Right renal pelvis (tissue), 4 donors: ENCODE data around the gene ZNF200. TPM values are rescaled to one million over a fixed set of nuclear protein-coding genes. Genes with fewer than 3 reads are reported as not detected.
"Not testable (repeated sequence)": the region's sequence is repeated elsewhere in the genome, so short reads cannot be mapped to it uniquely, and the experiment has no call there.

Source experiments
- DNase-seq, 4 donors: peaks; one replicate each; pipeline ENCODE4 v3.0.0-alpha.2; 2013; ENCODE audit warnings: low read depth in 4 of 4, low spot score in 3 of 4, missing footprints in 1 of 4
- polyA plus RNA-seq, 4 donors: library from polyadenylated mRNA; unstranded; fragments of 120-200 nt; gene quantifications; one replicate each; pipeline ENCODE4 v1.2.1, GENCODE V29; 2013; ENCODE audit not compliant: insufficient read length in 4 of 4

ZNF200 gene, protein sequence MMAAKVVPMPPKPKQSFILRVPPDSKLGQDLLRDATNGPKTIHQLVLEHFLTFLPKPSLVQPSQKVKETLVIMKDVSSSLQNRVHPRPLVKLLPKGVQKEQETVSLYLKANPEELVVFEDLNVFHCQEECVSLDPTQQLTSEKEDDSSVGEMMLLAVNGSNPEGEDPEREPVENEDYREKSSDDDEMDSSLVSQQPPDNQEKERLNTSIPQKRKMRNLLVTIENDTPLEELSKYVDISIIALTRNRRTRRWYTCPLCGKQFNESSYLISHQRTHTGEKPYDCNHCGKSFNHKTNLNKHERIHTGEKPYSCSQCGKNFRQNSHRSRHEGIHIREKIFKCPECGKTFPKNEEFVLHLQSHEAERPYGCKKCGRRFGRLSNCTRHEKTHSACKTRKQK
- polyA plus RNA-seq: 10 to 100 TPM; 13.3 to 16.9 (median 14.8) TPM

DNA sequence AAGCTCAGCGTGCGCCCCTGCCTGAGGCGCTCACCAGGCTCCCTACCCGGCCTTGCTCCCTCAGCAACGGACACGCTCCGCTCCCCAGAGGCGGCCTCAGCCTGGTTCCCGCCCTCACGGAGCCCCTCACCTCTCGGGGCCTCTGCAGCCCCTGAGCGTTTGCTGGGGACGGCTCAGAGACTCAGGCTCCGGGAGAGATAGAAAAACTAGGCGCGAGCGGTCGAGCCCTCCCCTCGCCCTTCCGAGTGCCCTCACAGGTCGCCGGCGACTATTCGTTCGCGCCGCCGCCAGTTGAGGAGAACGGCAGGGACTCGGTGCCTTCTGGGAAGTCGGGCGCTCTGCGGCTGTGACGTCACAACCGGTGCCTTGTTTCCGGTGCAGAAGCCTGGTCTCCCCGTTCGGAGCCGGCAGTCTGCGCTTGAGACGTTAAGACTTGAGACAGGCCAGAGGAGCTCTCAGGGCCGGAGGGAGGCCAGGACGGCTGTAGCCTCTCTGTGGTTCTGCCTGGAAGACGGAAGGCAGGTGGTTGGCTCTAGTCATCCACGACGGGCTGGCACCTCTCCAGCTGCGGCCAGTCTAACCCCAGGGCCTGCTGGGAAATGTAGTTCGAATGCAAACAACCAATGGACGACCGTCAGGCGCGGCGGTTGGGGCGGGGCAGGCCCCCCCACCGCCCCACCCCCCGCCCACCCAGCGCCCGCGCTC is at the start of gene ZNF200:
ZNF200 (minus strand) TSS at position 302 of the 705 bp plus-strand sequence. CDS start 1,403 bp downstream, outside the sequence.
- DNase-seq: peak; percentile 89 to 97 (median 92)

DNA sequence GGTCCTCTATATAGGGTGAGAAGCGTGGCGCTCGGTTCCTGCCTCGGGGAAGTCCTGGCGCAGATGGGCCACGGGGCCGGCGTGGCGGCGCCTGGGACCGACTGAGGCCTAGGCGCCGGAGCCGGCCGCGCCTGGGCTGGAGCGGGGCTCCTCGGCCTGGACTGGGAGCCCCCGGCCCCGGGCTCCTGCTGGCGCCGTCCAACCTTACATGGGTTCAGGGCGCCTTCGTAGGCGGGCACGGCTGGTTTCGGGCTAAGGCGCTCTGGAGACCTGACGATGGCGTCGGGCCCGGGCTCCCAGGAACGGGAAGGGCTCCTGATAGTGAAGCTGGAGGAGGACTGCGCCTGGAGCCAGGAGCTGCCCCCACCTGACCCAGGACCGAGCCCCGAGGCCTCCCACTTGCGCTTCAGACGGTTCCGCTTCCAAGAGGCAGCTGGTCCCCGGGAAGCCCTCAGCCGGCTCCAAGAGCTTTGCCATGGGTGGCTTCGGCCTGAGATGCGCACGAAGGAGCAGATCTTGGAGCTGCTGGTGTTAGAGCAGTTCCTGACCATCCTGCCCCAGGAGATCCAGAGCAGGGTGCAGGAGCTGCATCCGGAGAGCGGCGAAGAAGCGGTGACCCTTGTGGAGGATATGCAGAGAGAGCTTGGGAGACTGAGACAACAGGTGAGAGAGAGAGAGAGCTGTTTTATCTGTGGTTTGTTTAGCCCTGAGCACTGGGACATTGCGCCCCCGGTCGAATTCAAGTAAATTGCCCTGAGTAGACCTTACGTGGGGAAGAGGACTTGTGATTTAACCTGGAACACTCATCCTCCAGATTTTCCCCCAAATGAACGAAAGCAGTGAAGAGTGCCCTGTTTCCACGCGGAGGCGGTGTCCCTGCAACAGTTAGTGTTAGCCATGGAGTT is 48.8 kb upstream of the ZNF200 start:
- DNase-seq: no peak

DNA sequence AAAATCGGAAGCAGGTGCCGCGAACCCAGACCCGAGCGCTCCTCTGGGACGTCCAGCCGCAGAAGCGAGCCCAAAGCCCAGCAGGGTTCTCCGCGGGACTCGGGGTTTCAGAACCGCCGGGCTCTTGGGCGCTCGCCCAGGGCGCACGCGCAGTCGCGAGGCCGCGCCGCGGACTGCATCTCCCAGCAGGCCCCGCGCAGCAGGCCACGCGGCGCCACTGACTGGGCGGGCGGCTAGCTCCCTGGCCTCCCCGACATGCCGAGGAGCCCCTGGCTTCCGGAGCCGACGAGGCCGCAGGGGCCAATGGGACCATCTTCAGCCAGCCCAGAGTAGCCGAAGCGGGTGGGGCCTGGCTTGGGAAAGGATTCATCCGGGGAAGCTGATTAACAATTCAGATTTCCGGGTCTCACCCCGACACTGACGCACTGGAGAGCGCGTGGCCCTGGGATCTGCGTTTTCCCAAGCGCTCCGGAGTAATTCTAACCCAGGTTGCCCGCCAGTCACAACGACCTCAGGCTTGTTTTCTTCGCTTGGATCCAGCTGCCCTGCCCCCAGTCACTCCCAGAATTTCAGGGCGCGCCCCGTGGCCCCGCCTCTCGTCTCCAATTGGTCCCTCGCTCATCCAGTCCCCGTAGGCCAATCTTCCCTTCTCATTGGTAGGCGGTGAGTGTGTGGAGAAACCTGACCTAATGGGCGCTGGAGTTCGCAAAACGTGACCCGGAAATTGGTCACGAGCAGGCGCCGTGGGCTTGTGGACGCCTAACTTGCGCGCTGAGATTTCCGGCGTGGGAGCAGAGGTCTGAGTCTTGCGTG is 48.0 kb upstream of the ZNF200 start, which contains the start of gene ZNF263:
ZNF263 (plus strand) TSS at position 762 of the 813 bp plus-strand sequence. CDS start 328 bp downstream, outside the sequence.
- DNase-seq: peak; percentile 91 to 96 (median 96)

DNA sequence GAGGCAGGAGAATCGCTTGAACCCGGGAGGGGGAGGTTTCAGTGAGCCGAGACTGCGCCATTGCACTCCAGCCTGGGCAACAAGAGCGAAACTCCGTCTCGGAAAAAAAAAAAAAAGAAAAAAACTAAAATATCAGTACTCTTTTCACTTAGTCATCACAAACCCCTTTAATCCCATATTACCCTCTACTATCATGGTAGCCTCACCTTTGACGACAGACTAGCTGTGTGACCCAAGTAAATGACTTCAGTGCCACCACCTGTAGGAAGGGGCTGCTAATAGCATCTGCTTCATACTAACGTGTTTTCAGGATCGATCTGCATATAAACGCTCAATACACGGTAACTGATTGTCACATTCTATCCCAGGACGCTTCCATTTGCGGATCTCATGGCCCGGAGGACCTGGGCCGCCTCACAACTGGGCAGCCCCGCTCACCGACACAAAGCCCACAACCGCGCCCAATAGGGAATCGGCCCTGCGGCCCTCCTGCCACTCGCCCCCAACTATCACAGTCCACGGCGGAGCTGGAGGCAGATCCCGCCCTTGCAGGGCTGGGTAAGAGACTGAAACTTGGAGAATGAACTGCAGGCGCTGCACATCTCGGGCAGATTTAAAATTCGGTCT is 47.3 kb upstream of the ZNF200 start:
- DNase-seq: no peak

DNA sequence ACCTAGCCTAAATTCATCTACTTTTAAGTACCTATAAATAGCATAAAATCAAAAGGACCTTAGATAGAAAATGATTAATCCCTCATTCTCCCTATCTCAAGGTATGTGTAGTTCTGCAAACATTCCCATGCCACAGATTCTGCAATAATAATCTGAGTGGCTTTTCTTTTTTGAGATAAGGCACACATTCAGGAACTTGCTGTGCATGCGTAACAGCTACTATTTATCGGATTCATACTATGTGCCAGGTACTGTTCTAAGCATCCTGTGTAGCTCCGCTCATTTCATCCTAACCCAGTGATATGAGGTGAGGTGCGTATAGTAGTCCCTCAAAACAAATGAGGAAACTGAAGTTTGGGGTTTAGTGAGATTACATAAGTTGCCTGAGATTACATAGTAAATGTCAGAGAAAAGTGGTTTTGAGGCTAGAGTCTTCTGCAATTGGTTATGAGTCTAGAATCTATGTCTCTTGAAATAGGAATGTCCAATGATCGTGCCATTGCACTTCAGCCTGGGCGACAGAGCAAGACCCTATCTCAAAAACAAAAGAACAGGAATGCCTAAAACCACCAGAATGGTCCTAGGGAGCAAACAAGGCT is 46.4 kb upstream of the ZNF200 start:
- DNase-seq: no peak

DNA sequence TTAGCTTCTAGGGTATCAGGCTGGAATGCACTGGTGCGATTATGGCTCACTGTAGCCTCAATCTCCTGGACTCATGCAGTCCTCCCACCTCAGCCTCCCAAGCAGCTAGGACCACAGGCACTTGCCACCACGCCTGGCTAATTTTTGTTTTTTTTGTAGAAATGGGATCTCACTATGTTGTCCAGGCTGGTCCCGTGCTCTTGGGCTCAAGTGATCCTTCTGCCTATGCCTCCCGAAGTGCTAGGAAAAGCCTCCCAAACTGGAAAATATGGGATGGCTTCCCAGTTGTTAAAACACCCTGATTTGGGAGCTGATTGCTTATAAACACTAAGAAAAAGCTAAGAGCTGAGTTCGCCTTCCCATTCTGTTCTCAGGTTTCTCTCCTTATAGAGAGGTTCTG is 41.7 kb upstream of the ZNF200 start:
- DNase-seq: no peak

DNA sequence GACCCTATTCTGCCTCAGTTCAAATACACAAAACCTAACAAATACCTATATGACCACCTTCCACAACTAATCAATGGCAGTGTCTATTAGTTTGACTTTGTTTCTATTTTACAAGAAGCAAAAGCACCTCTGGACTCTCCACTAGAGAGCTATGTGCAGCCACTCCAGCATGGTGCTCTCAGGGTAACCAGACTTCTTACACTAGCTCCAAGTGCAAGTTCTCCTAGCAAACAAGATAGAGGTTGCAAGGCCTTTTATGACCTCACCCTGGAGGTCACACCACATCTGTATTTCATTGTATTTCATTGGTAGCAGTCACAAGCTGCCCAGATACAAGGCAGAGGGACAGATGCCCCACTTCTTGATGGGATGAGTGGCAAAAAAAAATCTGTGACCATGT is 40.0 kb upstream of the ZNF200 start:
- DNase-seq: no peak

DNA sequence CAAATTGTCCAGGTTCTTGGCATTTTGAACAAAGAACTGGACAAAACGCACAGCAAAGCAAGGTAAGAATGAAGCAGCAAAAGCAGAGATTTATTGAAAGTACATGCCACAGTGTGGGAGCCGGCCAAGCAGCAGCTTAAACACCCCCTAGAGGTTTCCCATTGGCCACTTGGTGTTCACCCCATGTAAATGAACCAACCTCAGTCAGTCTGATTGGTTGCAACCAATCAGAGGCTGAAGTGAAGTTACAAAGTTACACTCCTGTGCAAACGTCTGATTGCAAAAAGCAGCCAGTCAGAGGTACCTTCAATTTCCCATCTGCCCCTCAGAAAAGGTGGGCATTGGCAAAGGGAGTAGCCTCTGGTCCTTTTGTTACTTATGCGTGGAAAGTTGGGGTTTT is 39.5 kb upstream of the ZNF200 start:
- DNase-seq: peak in 1 of 4 donors; percentile 8

DNA sequence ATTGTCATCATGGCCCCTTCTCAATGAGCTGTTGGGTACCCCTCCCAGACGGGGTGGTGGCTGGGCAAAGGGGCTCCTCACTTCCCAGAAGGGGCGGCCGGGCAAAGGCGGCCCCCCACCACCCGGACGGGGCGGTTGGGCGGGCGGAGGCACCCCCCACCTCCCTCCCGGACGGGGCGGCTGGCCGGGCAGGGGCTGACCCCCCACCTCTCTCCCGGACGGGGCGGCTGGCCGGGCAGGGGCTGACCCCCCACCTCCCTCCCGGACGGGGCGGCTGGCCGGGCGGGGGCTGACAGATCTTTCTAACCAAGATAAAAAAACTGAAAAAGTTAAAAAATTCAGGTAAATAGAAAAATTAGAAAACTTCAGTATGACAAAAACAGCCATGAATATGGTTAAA is 36.3 kb upstream of the ZNF200 start:
- DNase-seq: not testable (repeated sequence)

DNA sequence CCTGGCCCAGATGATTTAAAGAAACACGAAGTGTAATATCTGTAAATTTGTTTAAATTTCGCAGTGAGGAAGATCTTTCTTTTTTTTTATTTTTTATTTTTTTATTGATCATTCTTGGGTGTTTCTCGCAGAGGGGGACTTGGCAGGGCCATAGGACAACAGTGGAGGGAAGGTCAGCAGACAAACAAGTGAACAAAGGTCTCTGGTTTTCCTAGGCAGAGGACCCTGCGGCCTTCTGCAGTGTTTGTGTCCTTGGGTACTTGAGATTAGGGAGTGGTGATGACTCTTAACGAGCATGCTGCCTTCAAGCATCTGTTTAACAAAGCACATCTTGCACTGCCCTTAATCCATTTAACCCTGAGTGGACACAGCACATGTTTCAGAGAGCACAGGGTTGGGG is 35.8 kb upstream of the ZNF200 start:
- DNase-seq: not testable (repeated sequence)

DNA sequence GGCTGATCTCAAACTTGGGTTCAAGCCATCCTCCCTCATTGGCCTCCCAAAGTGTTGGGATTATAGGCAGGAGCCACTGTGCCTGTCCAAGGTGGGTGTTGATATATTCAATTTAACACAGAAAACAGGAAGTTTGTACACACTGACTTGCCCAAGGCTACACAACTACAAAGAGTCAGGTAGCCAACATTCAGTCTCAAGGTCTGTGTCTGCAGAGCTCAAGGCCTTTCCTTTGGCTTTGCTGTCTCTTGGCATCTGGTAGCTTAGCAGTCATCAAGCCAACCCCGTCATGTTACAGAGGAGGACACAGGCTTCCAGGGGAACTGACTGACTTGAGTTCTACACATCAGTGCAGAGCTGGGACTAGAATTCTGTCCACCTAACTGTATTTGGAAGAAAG is 33.3 kb upstream of the ZNF200 start:
- DNase-seq: no peak

DNA sequence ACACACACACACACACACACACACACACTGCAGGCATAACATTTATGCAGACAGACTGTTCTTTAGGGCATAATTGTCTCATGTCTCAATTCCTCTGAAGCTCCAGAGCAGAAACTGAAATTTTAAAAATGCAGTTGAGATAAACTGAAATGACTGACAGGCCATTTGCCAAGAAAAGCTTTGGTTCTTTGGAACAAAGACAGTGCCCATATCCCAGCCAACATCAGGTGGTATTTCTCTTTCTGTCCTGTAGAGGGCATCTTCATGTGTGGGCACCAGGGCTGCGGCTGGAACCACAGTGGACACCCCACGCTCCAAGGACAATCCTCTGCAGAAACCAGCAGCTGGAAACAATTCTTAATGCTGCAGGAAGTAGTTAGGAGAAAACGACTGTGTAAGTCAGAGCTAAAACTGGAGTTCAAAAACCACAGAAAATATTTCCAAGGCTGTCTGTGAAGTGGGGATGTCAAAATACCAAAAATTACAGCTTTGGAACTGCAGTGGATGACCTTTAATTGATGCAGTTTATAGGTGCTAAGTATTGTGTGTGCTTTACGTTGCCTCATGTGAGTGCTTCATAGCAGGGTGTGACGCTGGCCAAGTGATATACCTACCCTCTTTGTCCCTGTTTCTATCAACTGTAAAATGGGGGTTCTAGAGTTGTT is 32.0 kb upstream of the ZNF200 start:
- no peak for DNase-seq

DNA sequence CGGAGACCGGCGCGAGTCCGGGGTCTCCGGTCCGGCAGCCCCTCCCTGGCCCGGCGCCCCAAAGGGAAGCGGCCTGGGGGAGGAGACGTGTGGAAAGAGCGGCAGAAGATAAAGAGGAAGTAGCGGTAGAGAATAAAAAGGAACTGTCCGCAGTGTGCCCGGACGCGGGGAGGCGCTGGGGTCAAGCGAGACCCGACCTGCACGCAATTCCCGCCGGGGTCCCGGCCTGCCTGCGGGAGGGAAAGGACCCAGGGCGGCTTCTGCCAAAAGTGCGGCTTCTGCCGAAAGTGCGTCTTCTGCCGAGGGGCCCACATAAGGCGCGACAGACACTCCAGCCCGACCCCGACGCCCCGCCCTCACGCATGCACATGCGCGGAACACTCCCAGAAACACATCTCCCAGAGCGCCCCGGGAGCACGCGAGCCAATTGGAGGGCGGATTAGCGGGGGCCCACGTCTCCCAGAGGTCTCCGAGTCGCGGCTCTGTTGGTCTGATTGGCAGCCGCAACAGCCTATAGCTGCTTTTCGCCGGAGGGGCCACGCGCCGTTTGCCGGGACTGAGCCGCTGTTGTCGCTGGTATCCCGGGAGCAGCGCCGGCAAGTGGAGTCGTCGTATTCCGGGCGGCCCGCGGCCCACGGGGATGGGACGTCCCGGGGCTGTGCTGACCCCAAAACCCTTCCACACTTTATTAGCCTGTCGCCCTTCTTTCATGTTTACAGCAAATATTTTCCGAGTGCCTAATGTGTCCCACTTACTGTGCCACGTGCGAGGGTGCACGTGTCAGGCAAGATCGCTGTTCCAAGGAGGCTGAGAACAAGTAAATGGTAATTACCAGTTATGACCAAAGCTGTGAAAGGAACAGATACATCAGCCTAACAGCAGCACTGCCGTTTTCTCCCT is 29.4 kb upstream of the ZNF200 start:
- DNase-seq: peak; percentile 90 to 95 (median 93)

DNA sequence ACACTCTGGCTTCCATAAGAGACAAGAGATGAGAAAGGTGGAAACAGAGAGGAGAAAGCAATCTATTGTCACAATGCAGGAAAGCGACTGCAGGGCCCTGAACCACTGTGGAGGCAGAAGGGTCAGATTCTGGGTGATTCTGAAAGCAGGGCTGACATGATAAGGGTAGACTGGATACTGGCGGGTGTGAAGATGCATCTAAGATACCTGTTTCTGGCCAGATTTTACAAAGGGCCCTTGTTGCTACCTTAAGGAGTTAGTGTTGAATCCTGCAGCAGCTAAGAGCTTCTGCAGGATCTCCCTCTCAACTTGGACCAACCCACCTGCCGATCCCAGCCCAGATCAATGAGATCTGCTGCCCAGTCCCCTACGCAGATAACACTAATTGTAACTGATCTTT is 27.6 kb upstream of the ZNF200 start:
- no peak for DNase-seq

DNA sequence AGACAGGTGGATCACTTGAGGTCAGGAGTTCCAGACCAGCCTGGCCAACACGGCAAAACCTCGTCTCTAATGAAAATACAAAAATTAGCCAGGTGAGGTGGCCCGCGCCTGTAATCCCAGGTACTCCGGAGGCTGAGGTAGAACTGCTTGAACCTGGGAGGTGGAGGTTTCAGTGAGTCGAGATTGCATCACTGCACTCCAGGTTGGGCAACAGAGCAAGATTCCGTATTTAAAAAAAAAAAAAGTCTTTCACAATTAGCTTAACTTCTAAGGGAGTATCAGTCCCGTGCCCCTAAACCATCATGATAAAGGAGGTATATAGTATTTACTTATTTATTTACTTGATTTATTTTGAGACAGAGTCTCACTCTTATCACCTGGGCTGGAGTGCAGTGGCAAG is 24.9 kb upstream of the ZNF200 start:
- no peak for DNase-seq

DNA sequence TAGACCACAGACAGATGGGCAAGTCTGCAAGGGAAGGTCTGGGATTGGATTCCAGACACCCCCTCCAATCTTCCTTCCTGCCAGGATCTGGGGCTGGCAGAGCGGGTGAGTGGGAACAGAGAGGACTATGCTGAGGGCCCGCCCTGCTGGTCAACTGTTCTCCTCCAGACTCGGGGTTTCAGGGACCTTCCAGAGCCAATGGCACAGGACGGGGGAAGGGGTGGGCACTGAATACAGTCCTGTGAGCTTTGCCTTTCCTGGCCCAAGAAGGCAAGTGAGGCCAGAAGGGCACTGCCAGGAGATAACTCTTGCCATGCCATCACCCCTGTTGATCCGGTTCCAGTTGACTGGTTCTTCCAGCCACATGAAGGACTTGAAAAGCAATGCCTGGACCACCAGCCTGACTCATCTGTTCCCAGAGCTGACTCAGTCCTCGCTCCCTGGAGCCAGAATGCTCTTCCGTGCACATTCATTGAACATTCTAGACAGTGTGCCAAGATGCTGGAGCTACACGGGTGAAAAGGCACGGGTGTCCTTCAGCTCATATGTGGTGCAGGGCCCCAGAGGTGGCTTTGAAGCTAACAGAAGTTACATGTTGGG is 22.0 kb upstream of the ZNF200 start:
- DNase-seq: no peak
